GM19240 (cell line): ENCODE results near the gene RAI1.

Experiments used
- DNase-seq: peaks from one replicate; pipeline ENCODE4 v3.0.0; 2011; ENCODE audit warnings: low spot score; ENCODE audit not compliant: insufficient read length

Gene RAI1

GRCh38 chr17:17841601-17842025 is 160.4 kb downstream of the RAI1 start:
- DNase-seq = no peak

- DNase-seq = no peak
These were observed 161.0 kb downstream of the RAI1 start for GRCh38 chr17:17842111-17842876.

GRCh38 chr17:17843096-17843495 is 161.8 kb downstream of the RAI1 start:
- no peak for DNase-seq

- DNase-seq = no peak
These were observed 162.8 kb downstream of the RAI1 start for GRCh38 chr17:17844079-17844478.

- no peak for DNase-seq
These were observed 163.2 kb downstream of the RAI1 start for GRCh38 chr17:17844500-17844899.

- no peak for DNase-seq
These were observed 164.0 kb downstream of the RAI1 start for GRCh38 chr17:17845046-17845775.

- DNase-seq = no peak
These were observed 164.7 kb downstream of the RAI1 start for GRCh38 chr17:17846003-17846402.

- DNase-seq = no peak
These were observed 165.4 kb downstream of the RAI1 start for GRCh38 chr17:17846645-17847044.

- DNase-seq = no peak
These were observed 165.9 kb downstream of the RAI1 start for GRCh38 chr17:17847118-17847689.

GRCh38 chr17:17847726-17848125 is 166.5 kb downstream of the RAI1 start:
- DNase-seq = no peak

GRCh38 chr17:17848311-17849082 is 167.2 kb downstream of the RAI1 start:
- DNase-seq = no peak

- no peak for DNase-seq
These were observed 168.0 kb downstream of the RAI1 start for GRCh38 chr17:17849147-17849820.

- DNase-seq = no peak
These were observed 168.7 kb downstream of the RAI1 start for GRCh38 chr17:17849845-17850373.

GRCh38 chr17:17851103-17852002 is 170.1 kb downstream of the RAI1 start:
- no peak for DNase-seq

- no peak for DNase-seq
These were observed 171.7 kb downstream of the RAI1 start for GRCh38 chr17:17852930-17853329.

GRCh38 chr17:17853811-17854447 is 172.7 kb downstream of the RAI1 start:
- no peak for DNase-seq

- DNase-seq = no peak
These were observed 174.7 kb downstream of the RAI1 start for GRCh38 chr17:17855976-17856375.

GRCh38 chr17:17856386-17856785 is 175.1 kb downstream of the RAI1 start:
- DNase-seq = no peak

- DNase-seq = no peak
These were observed 176.2 kb downstream of the RAI1 start for GRCh38 chr17:17857496-17857895.
